SH-SY5Y (cell line): Measurements from ENCODE around the gene STX12.

Source experiments
- GATA2 ChIP-seq: IDR thresholded peaks from 2 replicates; pipeline ENCODE4 v1.6.1; 2011; ENCODE audit warnings: mild to moderate bottlenecking, low read depth, low read length
- GATA3 ChIP-seq: IDR thresholded peaks from 2 replicates; pipeline ENCODE4 v1.6.1; 2011; ENCODE audit warnings: low read depth, mild to moderate bottlenecking, low read length, moderate library complexity

DNA sequence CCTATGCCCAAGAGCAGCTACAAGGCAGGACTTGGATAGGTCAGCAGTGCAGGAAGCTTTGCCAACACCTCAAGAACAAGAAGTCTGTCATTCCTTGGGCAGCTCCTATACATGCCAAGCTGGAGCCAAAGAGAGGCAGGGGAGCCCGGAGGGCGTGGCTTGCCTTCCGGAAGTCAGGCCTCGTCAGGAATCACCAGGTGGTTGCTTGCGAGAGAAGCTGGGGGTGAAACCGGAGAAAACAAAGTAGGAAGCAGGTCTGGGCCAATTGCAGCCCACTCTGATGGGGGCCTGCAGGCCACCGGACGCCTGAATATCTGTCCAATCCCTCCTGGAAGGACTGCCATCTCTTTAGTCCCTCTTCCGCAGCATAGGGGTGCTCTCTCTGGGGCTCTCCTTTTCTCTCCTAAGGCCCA lies 48.1 kb upstream of the STX12 start:
- no peak for TF ChIP-seq GATA2
- no peak for TF ChIP-seq GATA3
